Activated naive CD4-positive, alpha-beta T cell treated with anti-CD3 and anti-CD28 coated beads, Interleukin-2, amount 50 U/mL, for 24 hours (primary cell): Measurements from ENCODE around the gene KLHL25.
"Not testable (repeated sequence)": the region's sequence is repeated elsewhere in the genome, so short reads cannot be mapped to it uniquely, and the experiment has no call there.

ENCODE experiments used
- H3K27ac Mint-ChIP-seq: one replicate; pipeline ENCODE4 v1.8.0; 2021; ENCODE audit warnings: mild to moderate bottlenecking, mixed read lengths
- H3K27me3 Mint-ChIP-seq: one replicate; pipeline ENCODE4 v1.8.0; 2021; ENCODE audit warnings: mixed read lengths
- H3K36me3 Mint-ChIP-seq: one replicate; pipeline ENCODE4 v1.8.0; 2021; ENCODE audit warnings: mixed read lengths
- H3K4me1 Mint-ChIP-seq: one replicate; pipeline ENCODE4 v1.8.0; 2021; ENCODE audit warnings: mixed read lengths
- H3K4me3 Mint-ChIP-seq: one replicate; pipeline ENCODE4 v1.8.0; 2021; ENCODE audit warnings: mild to moderate bottlenecking, mixed read lengths
- H3K9me3 Mint-ChIP-seq: one replicate; pipeline ENCODE4 v1.8.0; 2021; ENCODE audit warnings: mixed read lengths

KLHL25 gene, protein sequence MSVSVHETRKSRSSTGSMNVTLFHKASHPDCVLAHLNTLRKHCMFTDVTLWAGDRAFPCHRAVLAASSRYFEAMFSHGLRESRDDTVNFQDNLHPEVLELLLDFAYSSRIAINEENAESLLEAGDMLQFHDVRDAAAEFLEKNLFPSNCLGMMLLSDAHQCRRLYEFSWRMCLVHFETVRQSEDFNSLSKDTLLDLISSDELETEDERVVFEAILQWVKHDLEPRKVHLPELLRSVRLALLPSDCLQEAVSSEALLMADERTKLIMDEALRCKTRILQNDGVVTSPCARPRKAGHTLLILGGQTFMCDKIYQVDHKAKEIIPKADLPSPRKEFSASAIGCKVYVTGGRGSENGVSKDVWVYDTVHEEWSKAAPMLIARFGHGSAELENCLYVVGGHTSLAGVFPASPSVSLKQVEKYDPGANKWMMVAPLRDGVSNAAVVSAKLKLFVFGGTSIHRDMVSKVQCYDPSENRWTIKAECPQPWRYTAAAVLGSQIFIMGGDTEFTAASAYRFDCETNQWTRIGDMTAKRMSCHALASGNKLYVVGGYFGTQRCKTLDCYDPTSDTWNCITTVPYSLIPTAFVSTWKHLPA

DNA sequence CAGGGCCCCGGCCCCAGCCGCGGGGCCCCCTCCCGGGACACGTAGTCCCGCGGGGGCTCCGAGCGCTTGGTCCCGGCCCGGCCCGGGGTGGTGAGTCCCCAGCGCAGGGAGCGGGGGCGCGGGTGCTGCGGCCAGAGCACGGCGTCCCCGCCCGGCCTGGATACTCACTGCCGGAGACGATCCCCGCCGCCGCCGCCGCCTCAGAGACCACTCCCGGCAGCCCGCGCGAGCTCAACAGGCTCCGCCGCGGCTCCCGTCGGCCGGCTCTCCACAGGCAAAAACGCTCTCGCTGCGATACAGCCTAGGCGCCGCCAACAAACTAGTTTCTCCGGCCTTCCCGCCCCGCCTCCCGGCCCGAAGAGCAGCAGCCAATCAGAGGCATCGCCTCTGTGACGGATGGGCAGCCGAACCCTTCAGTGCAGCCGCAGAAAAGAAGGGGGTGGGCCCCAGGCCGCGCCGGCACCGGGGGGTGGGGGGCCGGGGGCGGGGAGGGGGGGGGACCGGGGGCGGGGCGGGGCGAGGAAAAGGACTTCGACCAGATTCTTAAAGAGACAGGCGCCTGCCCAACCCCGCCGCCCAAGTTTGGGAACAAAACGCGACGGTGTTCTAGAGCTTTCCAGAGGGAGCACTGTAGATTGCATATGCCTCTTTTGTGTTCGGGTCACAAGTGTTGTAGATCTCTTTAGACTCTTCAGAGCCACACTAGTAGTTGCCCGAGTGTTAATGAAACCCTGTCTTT, at the start of gene KLHL25:
KLHL25 (minus strand) TSS at position 328 of the 739 bp plus-strand sequence. CDS start 25,115 bp downstream, outside the sequence.
- H3K27ac Mint-ChIP-seq, result peak within 1 kb of the TSS; percentile 80
- H3K27me3 Mint-ChIP-seq, result no peaks in the 10 kb centered on the region
- peaks cover 39% of the 10 kb centered on the region for H3K4me1 Mint-ChIP-seq

DNA sequence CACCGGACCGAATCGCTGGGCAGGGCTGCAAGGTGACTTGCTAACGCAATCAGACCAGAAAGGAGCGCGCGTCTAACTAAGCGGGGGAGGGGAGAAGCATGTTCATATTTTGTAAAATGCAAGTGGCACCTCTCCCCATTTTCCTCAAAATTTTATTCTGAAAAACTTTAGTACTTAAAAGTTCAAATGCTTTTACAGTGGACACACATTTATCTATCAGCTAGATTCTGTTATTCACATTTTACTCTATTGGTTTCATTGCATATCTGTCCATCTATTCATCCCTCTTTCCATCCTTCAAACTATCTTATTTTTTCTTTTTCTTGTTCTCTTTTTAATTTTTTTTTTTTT, 46.1 kb upstream of the KLHL25 start:
- H3K4me1 Mint-ChIP-seq, result peaks cover 4% of the 10 kb centered on the region
- H3K36me3 Mint-ChIP-seq, result no peaks in the 10 kb centered on the region
- no peak overlapping the region for H3K4me3 Mint-ChIP-seq
- H3K27me3 Mint-ChIP-seq, result peaks cover 3% of the 10 kb centered on the region
- no peak overlapping the region for H3K27ac Mint-ChIP-seq
- no peaks in the 10 kb centered on the region for H3K9me3 Mint-ChIP-seq

More for the DNA sequence above, at the start of gene KLHL25:
- Mint-ChIP-seq H3K36me3 (no peaks in the 10 kb centered on the region), H3K9me3 (no peaks in the 10 kb centered on the region), H3K4me3 (peak within 1 kb of the TSS; percentile 91)

DNA sequence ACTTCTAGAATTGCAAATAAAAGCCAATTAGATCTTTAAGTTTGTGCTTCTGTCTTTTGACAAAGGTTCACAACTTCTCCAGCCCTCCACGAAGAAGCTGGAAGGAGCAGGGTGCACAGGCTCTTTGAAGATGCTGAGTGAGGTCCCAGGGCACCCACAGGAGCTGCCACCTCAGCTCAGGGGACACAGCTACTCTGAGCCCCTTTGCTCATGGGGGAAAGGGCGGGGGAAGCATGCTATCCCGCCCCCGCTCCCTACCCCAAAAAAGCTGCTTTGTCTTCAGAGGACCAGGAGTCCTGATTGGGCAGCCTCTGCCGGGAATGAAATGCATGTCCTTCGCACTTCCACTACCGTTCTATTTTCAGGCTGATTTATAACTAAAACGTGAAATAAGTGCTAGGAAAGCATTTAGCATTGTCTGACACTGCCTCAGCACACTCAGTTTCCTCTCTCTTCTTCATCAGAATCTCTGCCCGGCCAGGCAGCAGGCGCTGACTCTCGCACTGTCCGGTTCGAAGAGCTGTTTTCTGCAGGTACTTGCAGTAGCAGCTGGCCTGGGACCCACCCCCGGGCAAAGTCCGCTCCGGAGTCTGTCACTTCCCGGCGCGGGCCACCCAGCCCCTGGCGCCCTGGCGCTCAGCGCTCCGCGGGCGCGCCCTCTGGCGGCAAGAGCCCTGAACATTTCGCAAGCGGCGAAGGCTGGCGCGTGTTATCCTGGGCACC, 45.5 kb upstream of the KLHL25 start:
- no peaks in the 10 kb centered on the region for H3K36me3 Mint-ChIP-seq
- H3K4me3 Mint-ChIP-seq, result peak overlapping the region; percentile 68
- H3K4me1 Mint-ChIP-seq, result peaks cover 4% of the 10 kb centered on the region
- H3K27ac Mint-ChIP-seq, result peak overlapping the region; percentile 30
- peaks cover 3% of the 10 kb centered on the region for H3K27me3 Mint-ChIP-seq
- H3K9me3 Mint-ChIP-seq, result no peaks in the 10 kb centered on the region

DNA sequence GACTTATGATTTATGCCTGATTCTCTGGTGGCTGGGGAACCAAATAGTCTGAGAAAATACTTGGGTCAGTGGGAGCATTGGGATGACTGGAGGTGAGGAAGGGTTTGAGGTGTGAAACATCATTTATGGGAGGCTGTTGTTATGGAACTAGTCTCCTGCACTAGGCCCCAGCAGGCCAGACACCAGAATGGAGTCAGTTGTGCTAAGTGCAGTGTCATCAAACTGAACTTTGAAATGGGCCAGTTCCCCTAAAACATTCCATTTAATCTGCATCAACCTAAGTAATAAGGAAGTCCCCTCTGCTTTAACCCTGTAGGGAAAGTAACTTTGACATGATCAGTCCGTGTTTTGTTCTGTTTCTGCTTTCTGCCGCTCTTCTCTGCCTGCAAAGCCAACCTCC, 44.9 kb upstream of the KLHL25 start:
- H3K36me3 Mint-ChIP-seq, result no peaks in the 10 kb centered on the region
- H3K4me1 Mint-ChIP-seq, result peaks cover 4% of the 10 kb centered on the region
- no peaks in the 10 kb centered on the region for H3K9me3 Mint-ChIP-seq
- H3K27me3 Mint-ChIP-seq, result peaks cover 3% of the 10 kb centered on the region
- no peak overlapping the region for H3K27ac Mint-ChIP-seq
- H3K4me3 Mint-ChIP-seq, result peak overlapping the region; percentile 30

DNA sequence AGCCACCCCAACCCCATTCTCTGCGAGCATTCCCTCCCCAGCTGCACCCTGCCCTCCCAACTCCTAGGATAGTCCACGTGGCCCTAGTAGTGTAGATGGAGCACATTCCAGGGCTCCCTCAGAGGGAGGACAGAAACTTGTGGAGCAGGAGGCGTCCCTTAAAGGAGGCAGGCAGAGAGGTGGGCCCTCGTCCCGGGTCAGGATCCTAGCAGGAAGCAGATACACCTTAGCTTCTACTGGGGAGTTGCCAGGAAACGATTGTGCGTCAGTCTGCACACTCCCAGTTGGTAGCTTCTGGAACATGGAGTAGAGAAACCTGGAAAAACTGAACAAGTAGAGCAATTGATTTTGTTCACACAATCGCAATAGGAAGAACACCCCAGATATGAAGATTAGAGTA, 43.9 kb upstream of the KLHL25 start:
- peaks cover 3% of the 10 kb centered on the region for H3K27me3 Mint-ChIP-seq
- no peaks in the 10 kb centered on the region for H3K9me3 Mint-ChIP-seq
- no peak overlapping the region for H3K27ac Mint-ChIP-seq

DNA sequence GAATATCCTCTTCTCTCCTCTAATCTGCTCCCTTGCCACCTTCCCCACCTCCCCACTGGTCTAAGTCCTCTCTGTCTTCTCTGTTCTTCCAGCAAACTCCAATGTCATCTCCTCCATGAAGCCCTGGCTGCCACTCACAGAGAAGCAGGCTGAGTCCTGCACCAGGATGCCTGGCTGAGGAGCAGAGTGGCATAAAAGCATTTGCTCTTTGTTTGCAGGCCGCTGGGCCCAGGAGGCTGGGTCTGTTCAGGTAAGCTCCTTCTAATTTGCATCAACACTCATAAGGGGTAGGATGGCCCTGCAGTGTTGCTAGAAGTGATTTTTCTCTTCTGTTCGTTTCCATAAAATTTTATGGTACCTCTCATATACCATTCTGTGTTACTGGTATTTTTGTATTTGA, 43.2 kb upstream of the KLHL25 start:
- Mint-ChIP-seq H3K27me3 (peaks cover 1% of the 10 kb centered on the region), H3K36me3 (no peaks in the 10 kb centered on the region), H3K9me3 (no peaks in the 10 kb centered on the region), H3K4me1 (peaks cover 4% of the 10 kb centered on the region), H3K4me3 (no peak overlapping the region), H3K27ac (no peak overlapping the region)

More for the DNA sequence above, 43.9 kb upstream of the KLHL25 start:
- Mint-ChIP-seq H3K4me1 (peaks cover 4% of the 10 kb centered on the region), H3K36me3 (no peaks in the 10 kb centered on the region), H3K4me3 (no peak overlapping the region)

DNA sequence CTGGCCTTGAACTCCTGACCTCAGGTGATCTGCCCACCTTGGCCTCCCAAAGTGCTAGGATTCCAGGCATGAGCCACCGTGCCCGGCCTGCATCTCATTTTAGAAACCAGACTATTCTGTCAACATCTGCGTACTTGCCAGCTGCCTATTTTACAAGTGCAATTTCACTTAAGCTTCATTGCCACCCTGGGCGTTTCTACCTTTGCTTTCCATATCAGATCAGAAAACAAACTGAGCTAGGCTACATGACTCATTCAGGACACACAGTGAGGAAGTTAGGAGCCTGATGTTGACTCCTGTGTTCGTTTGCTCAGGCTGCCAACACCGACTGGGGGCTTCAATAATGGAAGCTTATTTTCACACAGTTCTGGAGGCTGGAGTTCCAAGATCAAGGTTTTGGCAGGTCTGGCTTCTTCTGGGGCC, 42.3 kb upstream of the KLHL25 start:
- Mint-ChIP-seq H3K36me3 (no peaks in the 10 kb centered on the region), H3K27me3 (peaks cover 1% of the 10 kb centered on the region), H3K27ac (no peak overlapping the region), H3K4me1 (peaks cover 4% of the 10 kb centered on the region), H3K4me3 (no peak overlapping the region), H3K9me3 (no peaks in the 10 kb centered on the region)

DNA sequence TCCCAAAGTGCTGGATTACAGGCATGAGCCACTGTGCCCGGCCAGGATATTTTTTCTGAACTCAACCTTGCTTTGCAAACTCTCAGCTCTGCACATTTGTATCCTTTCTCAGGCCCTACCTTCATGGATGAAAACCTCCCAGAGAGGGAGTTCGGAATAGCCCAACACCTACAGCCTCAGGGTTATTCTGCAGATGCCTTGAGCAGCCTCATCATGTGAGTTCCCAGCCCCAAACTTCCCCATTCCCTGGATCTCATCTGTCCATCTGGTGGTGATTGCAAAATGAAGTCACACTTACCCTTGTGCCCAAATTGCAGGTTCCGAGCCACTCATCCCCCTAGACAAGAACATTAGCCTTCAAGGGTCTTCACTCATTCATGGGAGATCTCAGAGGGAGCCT, 39.9 kb upstream of the KLHL25 start:
- H3K4me1 Mint-ChIP-seq, result peaks cover under 1% of the 10 kb centered on the region
- no peak overlapping the region for H3K4me3 Mint-ChIP-seq
- H3K27me3 Mint-ChIP-seq, result no peaks in the 10 kb centered on the region
- no peak overlapping the region for H3K27ac Mint-ChIP-seq
- no peaks in the 10 kb centered on the region for H3K9me3 Mint-ChIP-seq
- no peaks in the 10 kb centered on the region for H3K36me3 Mint-ChIP-seq

DNA sequence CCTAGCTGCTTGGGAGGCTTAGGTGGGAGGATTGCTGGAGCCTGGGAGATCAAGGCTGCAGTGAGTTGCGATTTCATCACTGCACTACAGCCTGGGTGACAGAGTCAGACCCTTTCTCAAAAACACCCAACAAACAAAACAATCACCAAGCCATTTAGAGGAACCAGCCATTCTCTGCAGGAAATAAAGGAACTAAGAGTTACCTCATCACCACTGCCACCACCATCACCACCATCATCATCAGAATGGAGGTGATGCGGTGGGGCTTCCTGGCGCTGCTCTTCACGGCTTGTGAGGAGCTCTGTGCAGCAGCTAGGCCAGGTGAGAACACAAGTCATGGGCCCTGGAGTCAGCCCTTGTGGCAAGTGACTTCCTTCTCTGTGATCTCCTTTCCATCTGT, 37.7 kb upstream of the KLHL25 start:
- Mint-ChIP-seq H3K4me3 (no peak overlapping the region), H3K9me3 (no peaks in the 10 kb centered on the region), H3K4me1 (no peaks in the 10 kb centered on the region), H3K36me3 (no peaks in the 10 kb centered on the region), H3K27ac (no peak overlapping the region), H3K27me3 (no peaks in the 10 kb centered on the region)

DNA sequence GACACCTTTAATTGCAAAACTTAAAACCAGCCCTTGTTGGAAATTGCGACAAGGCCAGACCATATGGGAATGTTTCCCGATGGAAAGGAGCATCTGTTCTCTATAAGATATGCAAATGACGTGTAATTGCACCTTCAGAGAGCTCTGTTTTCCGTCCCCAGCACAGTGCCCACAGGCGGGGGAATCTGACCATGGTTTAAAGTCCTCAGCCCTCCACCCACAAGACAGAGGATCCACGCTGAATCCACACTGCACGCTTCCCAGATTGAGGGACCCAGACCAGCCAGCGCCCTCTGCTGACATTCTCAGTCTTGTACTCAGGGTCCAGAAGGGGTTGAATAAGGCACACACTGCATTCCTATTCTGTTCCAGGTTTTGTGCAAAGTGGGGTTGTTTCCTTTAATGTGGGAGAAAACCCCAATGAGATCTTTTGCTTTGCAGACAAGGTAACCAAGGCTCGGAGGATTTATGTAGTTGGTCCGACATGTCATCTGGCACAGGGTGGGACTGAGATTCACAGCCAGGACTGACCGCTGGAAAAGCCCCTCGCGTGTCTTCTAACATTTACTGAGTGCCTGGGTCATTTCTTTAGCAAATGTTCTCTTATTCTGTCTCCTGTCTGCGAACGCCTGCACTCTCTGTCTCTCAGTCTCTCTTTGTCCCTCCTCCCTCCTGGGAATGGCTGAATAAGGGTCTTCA, 36.8 kb upstream of the KLHL25 start:
- no peaks in the 10 kb centered on the region for H3K36me3 Mint-ChIP-seq
- H3K9me3 Mint-ChIP-seq, result no peaks in the 10 kb centered on the region
- no peaks in the 10 kb centered on the region for H3K27me3 Mint-ChIP-seq
- H3K27ac Mint-ChIP-seq, result no peak overlapping the region
- H3K4me1 Mint-ChIP-seq, result no peaks in the 10 kb centered on the region
- H3K4me3 Mint-ChIP-seq, result no peak overlapping the region

DNA sequence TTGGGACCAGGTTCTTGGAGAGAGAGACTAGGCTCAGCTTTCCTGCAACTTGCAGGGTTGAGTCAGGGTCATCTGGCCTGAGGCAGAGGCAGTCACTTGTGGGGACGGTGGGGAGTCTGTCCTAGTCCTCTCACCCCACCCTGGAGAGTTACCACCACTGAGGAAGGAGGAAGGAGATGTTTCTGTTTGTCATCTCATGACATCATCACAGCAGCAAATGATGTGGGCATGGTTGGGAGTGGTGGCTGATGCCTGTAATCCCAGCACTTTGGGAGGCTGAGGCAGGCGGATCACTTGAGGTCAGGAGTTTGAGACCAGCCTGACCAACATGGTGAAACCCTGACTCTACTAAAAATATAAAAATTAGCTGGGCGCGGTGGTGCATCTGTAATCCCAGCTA, 35.0 kb upstream of the KLHL25 start:
- not testable (repeated sequence) for H3K9me3 Mint-ChIP-seq, H3K4me3 Mint-ChIP-seq, H3K27me3 Mint-ChIP-seq, H3K36me3 Mint-ChIP-seq, H3K27ac Mint-ChIP-seq, H3K4me1 Mint-ChIP-seq

DNA sequence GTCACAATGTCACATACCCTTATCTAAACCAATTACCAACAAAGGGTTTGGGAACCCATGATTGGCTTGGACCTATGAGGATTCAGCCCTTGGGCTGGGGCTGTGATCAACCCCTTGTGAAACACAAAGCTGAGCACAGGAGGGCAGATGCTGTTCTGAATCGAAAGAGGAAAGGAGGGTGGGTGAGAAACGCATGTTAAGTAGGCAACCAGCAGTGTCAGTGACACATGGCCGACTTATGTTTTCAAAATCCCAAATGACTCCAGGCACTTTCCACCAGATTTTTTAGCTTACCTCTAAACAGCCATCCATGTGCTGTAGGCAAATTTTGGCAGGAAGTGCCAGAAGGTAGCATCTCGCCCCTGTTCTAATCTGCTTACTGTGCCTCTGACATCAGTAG, 34.1 kb upstream of the KLHL25 start:
- H3K4me1 Mint-ChIP-seq, result no peaks in the 10 kb centered on the region
- H3K4me3 Mint-ChIP-seq, result no peak overlapping the region
- no peaks in the 10 kb centered on the region for H3K27me3 Mint-ChIP-seq
- no peaks in the 10 kb centered on the region for H3K9me3 Mint-ChIP-seq
- no peaks in the 10 kb centered on the region for H3K36me3 Mint-ChIP-seq
- H3K27ac Mint-ChIP-seq, result no peak overlapping the region

DNA sequence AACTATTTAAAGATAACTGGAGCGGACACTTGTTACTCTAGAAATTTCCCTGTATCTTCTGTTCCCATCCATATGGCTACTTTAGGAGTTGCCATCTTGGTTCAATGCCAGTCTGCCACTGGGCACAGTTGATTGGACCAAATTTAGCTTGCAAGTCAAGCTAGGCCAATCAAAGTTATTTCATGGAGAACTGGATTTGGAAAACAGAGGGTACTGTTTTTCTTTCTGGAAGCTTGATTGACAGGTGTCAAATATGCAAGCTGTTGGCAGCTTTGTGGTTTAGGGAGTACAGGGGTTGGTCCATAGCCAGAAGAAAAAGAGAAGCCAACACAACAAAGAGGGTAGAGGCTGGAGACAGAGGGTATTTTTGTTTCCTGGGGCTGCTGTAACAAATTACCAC, 33.4 kb upstream of the KLHL25 start:
- H3K36me3 Mint-ChIP-seq, result no peaks in the 10 kb centered on the region
- H3K9me3 Mint-ChIP-seq, result no peaks in the 10 kb centered on the region
- no peak overlapping the region for H3K27ac Mint-ChIP-seq
- no peaks in the 10 kb centered on the region for H3K27me3 Mint-ChIP-seq
- H3K4me3 Mint-ChIP-seq, result no peak overlapping the region
- H3K4me1 Mint-ChIP-seq, result no peaks in the 10 kb centered on the region

DNA sequence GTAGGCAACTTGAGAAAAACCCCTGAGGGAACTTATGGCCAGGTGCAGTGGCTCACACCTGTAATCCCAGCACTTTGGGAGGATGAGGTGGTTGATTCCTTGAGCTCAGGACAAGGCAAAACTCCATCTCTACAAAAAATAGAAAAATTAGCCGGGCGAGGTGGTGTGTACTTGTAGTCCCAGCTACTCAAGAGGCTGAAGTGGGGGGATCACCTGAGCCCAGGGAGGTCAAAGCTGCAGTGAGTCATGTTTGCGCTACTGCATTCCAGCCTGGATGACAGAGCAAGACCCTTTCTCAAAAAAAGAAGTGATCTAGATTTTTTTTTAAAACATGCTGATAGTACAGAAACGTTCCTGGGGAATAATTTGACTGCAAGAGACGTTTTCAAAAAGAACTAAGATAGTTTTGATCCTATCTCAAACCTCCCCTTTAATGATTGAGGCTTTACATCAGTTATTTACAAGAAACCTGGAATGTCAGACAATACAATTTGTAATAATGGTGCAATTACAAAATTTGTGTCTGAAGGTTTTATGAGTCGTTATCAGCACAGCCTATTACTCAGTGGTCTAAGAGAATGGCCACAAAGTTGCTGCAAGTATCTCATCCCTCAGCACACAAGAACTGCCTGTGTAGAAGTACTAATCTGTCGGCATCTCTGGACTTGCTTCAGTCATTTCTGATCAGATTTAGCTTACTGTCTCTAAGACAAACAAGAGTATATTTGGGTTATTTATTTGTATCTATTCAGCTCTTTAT, 32.2 kb upstream of the KLHL25 start:
- Mint-ChIP-seq H3K9me3 (no peaks in the 10 kb centered on the region), H3K4me3 (no peak overlapping the region), H3K36me3 (no peaks in the 10 kb centered on the region), H3K27ac (peak overlapping the region; percentile 41), H3K4me1 (no peaks in the 10 kb centered on the region), H3K27me3 (no peaks in the 10 kb centered on the region)
